ENCODE measurements around the gene PLA2G15. TPM values are rescaled to one million over a fixed set of nuclear protein-coding genes. Genes with fewer than 3 reads are reported as not detected.

The PLA2G15 gene
- polyA plus RNA-seq, 2 donors: 3.9 to 5.2 TPM

DNA sequence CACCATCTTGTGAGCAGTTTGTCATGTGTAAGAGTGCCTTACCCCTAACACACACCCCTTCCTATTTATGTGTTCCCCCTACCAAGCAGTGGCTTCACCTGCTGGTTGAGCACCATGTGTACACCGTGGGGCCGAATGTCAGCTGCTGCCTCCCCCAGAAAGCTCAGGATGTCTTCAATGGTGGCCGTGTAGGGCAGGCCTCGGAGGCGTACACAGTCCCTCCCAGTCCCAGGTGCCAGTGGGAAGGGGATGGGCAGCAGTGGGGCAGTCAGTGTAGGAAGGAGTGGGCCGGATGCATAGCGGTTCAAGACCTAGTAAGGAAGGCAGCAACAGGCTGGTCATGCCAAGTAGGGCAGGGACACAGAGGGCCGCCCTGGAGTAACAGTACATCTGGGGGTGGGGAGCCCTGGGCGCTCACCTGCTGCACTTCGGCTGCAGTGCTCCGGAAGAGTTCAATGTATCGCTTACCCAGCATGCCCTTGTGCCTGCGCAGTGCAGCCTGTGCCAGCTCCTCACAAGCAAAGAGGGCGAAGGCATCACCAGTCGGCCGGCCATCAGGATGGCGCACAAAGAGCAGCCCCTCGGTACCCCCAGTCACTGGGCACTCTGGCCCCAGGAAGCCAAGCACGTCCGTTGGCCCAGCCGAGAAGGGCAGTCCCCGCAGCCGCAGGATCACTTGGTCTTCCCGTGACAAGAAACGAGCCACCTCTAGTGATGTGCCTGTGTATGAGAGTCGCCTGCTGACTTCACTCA is 13.6 kb upstream of the PLA2G15 start:
- 86 to 88% methylated on average over 26 of the region's 26 CpGs for WGBS, 2 donors
- Histone ChIP-seq H3K9me3 (ENCODE audit: control insufficient read depth in 2 of 2, insufficient read depth in 1 of 2, low read depth in 1 of 2, low read length in 1 of 2) (no peaks in the 10 kb centered on the region), H3K4me3 (ENCODE audit: low read depth in 1 of 2, low read length in 2 of 2) (no peak overlapping the region), H3K4me1 (ENCODE audit: control insufficient read depth in 2 of 2, insufficient read depth in 2 of 2, low read length in 1 of 2) (peaks cover 0 to under 1% of the 10 kb centered on the region in 2 donors), H3K27ac (ENCODE audit: low read depth in 2 of 2, low read length in 1 of 2) (no peak overlapping the region), H3K27me3 (ENCODE audit: control insufficient read depth in 1 of 2, insufficient read depth in 2 of 2, low read length in 2 of 2) (no peaks in the 10 kb centered on the region), H3K36me3 (ENCODE audit: control insufficient read depth in 2 of 2, insufficient read depth in 2 of 2, low read length in 1 of 2) (peaks cover 15 to 34% of the 10 kb centered on the region in 2 donors)

DNA sequence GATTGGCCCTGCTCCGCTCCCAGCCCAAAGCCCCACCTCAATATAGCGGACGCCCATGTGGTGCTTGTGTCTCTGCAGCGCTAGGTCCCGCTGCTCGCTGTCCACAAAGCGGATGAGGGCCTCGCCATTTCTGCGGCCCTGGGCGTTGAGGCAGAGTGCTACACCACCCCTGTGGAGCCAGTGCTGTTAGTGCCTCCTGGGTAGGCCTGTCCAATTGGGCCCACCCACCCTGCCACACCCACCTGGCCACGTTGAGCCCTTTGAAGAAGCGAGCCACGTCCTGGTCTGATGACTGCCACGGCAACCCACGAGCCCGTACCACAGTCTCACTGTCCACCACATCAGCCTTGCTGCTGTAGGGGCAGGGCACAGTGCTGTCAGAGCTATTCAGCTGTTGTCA is 12.8 kb upstream of the PLA2G15 start:
- Histone ChIP-seq H3K4me3 (ENCODE audit: low read depth in 1 of 2, low read length in 2 of 2) (no peak overlapping the region), H3K4me1 (ENCODE audit: control insufficient read depth in 2 of 2, insufficient read depth in 2 of 2, low read length in 1 of 2) (peaks cover 0 to 3% of the 10 kb centered on the region in 2 donors), H3K27me3 (ENCODE audit: control insufficient read depth in 1 of 2, insufficient read depth in 2 of 2, low read length in 2 of 2) (no peaks in the 10 kb centered on the region), H3K36me3 (ENCODE audit: control insufficient read depth in 2 of 2, insufficient read depth in 2 of 2, low read length in 1 of 2) (peaks cover 14 to 33% of the 10 kb centered on the region in 2 donors), H3K9me3 (ENCODE audit: control insufficient read depth in 2 of 2, insufficient read depth in 1 of 2, low read depth in 1 of 2, low read length in 1 of 2) (no peaks in the 10 kb centered on the region), H3K27ac (ENCODE audit: low read depth in 2 of 2, low read length in 1 of 2) (no peak overlapping the region)
- 73% methylated on average over 16 of the region's 16 CpGs for WGBS, 2 donors

DNA sequence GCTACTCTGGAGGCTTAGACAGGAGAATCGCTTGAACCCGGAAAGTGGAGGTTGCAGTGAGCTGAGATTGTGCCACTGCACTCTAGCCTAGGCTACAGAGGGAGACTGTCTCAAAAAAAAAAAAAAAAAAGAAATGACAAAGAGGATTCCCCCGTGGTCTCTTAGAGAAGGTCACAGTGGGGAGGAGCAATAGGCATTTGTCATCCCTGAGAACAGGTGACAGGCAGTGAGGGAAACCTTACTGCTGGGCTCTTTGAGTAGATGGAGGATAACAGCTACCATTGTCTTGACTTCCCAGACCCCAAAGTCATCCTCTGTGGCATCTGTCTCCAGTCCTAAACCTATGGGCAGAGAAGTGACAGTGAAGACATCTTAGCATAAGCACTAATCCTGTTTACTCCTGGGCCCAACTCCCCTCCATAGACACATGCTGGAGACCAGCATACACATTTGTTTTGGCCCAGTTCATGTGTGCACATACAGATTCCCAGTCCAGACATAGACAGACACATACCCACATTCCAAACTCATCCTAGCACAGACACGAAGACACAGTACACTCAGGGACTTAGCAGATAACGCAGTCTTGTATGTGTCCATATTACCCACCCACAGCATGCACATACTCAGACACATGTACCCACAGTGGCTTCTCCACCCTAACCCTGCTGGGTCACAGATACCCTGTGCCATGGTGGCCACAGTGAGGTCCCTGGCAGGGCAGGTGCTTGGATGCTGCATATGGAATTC is 11.9 kb upstream of the PLA2G15 start:
- 72 to 73% methylated on average over 5 of the region's 5 CpGs for WGBS, 2 donors
- H3K9me3 ChIP-seq (ENCODE audit: control insufficient read depth in 2 of 2, insufficient read depth in 1 of 2, low read depth in 1 of 2, low read length in 1 of 2): no peaks in the 10 kb centered on the region

DNA sequence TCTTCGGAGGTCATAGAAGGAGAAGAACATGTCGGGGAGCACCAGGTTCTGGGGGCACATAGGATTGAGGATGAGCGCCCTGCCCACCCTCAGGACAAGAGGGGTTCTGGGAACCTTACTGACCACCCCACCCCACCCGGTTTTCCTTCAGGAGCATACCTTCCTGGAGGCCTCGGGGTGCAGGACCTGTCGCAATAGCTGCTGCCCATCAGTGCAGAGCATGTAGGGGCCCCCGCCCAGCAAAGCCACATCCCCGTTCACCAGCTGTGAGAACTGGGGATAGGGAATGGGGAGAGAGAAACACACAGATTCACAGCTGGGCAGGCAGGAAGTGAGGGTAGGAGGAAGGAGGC is 11.4 kb upstream of the PLA2G15 start:
- no peaks in the 10 kb centered on the region for H3K9me3 ChIP-seq (ENCODE audit: control insufficient read depth in 2 of 2, insufficient read depth in 1 of 2, low read depth in 1 of 2, low read length in 1 of 2)
- 49% methylated on average over 8 of the region's 8 CpGs for WGBS, 2 donors
- H3K4me1 ChIP-seq (ENCODE audit: control insufficient read depth in 2 of 2, insufficient read depth in 2 of 2, low read length in 1 of 2): peaks cover 0 to 6% of the 10 kb centered on the region in 2 donors
- H3K4me3 ChIP-seq (ENCODE audit: low read depth in 1 of 2, low read length in 2 of 2): peak overlapping the region; percentile 47 to 61
- peak overlapping the region; percentile 58 to 91 for H3K27ac ChIP-seq (ENCODE audit: low read depth in 2 of 2, low read length in 1 of 2)
- no peaks in the 10 kb centered on the region for H3K27me3 ChIP-seq (ENCODE audit: control insufficient read depth in 1 of 2, insufficient read depth in 2 of 2, low read length in 2 of 2)
- peaks cover 8 to 30% of the 10 kb centered on the region in 2 donors for H3K36me3 ChIP-seq (ENCODE audit: control insufficient read depth in 2 of 2, insufficient read depth in 2 of 2, low read length in 1 of 2)

More for the DNA sequence above, 11.9 kb upstream of the PLA2G15 start:
- Histone ChIP-seq H3K4me3 (ENCODE audit: low read depth in 1 of 2, low read length in 2 of 2) (peak overlapping the region; percentile 47 to 61), H3K4me1 (ENCODE audit: control insufficient read depth in 2 of 2, insufficient read depth in 2 of 2, low read length in 1 of 2) (peaks cover 0 to 6% of the 10 kb centered on the region in 2 donors), H3K36me3 (ENCODE audit: control insufficient read depth in 2 of 2, insufficient read depth in 2 of 2, low read length in 1 of 2) (peaks cover 8 to 32% of the 10 kb centered on the region in 2 donors), H3K27ac (ENCODE audit: low read depth in 2 of 2, low read length in 1 of 2) (peak overlapping the region; percentile 58 to 91), H3K27me3 (ENCODE audit: control insufficient read depth in 1 of 2, insufficient read depth in 2 of 2, low read length in 2 of 2) (no peaks in the 10 kb centered on the region)

DNA sequence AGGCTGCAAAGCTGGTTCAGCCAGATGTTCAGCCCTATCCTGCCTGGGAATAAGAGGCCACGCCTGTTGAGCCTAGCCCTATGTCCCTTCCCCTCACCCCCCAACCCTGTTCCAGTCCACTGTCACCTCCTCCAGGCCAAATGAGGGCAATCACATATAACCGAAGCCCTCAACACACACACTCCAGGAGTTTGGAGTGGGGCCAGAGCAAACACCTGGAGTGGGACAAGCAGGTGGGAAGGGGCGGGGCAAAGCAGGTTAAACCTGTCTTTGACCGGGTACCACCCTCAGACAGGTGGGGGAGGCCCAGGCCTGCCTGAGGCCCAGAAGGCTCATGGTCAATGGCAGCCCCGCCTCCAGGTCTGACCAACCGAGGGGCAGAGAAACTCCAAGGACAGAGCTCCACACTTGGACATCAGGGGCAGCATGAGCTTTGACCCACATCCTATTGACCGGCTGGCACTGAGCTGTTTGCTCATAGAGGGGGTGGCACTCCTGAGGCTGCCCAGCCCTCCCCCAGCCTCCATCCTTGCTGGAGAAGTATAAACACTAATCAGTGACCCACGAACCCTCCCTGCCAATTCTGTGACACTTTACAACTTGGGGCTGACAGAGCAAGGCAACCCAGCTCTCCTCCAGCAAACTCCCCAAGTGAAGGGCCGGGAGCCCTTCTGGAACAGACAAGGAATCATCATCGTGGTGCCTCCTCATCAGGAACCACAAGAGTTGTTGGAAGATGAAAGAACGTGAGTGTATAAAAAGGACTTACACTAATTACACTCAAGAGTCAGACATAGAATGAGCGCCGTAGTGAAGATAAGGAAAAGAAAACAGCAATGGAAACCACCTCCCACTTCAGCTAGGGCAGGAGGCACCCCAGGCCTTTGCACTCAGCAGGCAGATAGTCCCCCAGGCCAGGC is 10.7 kb upstream of the PLA2G15 start:
- WGBS, 2 donors: 32 to 37% methylated on average over 13 of the region's 13 CpGs
- no peaks in the 10 kb centered on the region for H3K27me3 ChIP-seq (ENCODE audit: control insufficient read depth in 1 of 2, insufficient read depth in 2 of 2, low read length in 2 of 2)
- no peaks in the 10 kb centered on the region for H3K9me3 ChIP-seq (ENCODE audit: control insufficient read depth in 2 of 2, insufficient read depth in 1 of 2, low read depth in 1 of 2, low read length in 1 of 2)
- H3K4me3 ChIP-seq (ENCODE audit: low read depth in 1 of 2, low read length in 2 of 2): peak overlapping the region; percentile 61 to 86
- H3K36me3 ChIP-seq (ENCODE audit: control insufficient read depth in 2 of 2, insufficient read depth in 2 of 2, low read length in 1 of 2): peaks cover 8 to 30% of the 10 kb centered on the region in 2 donors
- peaks cover 0 to 6% of the 10 kb centered on the region in 2 donors for H3K4me1 ChIP-seq (ENCODE audit: control insufficient read depth in 2 of 2, insufficient read depth in 2 of 2, low read length in 1 of 2)
- H3K27ac ChIP-seq (ENCODE audit: low read depth in 2 of 2, low read length in 1 of 2): peak overlapping the region; percentile 91 to 98

DNA sequence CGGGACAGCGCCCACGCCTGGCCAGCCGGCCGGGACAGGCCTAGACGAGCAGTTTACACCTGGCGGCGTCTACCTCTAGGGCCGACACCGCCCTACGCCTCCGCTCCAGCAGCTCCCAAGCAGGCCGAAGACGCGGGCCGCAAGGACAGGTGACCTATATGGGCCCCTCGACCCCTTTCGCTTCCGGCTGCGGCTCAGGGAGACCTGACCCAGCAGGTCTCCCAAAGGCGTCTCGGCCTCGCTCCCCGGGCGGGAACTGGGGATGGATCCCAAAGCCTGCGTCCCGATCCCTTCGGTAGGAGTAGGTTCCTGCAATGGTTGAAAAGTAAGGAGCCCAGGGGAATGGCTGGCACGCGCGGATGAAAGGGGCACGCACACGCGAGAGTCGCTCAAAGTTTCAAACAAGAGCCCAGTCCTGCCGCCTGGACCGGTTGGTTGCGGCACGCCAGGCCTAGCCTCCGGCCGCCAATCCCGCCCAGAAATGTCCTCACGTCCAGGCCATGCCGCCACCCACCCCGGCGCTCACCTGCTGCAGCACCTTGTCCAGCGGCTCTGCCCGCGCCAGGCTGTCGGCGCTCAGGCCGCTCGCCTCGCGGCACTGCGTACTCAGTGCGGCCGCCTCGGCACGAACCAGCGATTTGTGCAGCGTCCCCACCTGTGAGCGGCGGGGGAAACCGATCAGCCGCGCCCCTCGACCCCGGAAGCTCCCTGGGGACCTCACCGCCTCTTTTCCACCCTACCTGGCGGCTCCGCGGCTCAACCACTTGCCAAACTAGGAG is 9.9 kb upstream of the PLA2G15 start:
- no peaks in the 10 kb centered on the region for H3K27me3 ChIP-seq (ENCODE audit: control insufficient read depth in 1 of 2, insufficient read depth in 2 of 2, low read length in 2 of 2)
- no peaks in the 10 kb centered on the region for H3K9me3 ChIP-seq (ENCODE audit: control insufficient read depth in 2 of 2, insufficient read depth in 1 of 2, low read depth in 1 of 2, low read length in 1 of 2)
- H3K36me3 ChIP-seq (ENCODE audit: control insufficient read depth in 2 of 2, insufficient read depth in 2 of 2, low read length in 1 of 2): peaks cover 8 to 24% of the 10 kb centered on the region in 2 donors
- H3K4me1 ChIP-seq (ENCODE audit: control insufficient read depth in 2 of 2, insufficient read depth in 2 of 2, low read length in 1 of 2): peaks cover 0 to 11% of the 10 kb centered on the region in 2 donors
- peak overlapping the region; percentile 61 to 86 for H3K4me3 ChIP-seq (ENCODE audit: low read depth in 1 of 2, low read length in 2 of 2)
- WGBS, 2 donors: 28 to 33% methylated on average over 70 to 73 of the region's 73 CpGs
- peak overlapping the region; percentile 91 to 98 for H3K27ac ChIP-seq (ENCODE audit: low read depth in 2 of 2, low read length in 1 of 2)

DNA sequence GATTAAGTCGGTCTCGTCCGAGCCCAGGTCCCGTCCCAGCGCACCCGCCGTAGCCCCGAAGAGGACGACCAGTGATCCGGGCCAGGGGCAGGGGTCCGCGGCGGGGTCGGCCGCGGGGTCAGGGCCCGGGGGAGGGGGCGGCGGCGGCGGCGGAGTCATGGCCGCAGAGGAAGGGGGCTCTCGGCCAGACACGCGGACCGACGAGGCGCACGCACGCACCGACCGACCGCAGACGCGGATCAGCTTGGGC is 9.4 kb upstream of the PLA2G15 start, which contains the start of gene ESRP2:
TSS of gene ESRP2 (minus strand) at position 241 of the 250 bp plus-strand sequence. CDS start at position 159, 82 bp downstream.
- 4 to 7% methylated on average over 22 to 36 of the region's 36 CpGs for WGBS, 2 donors
- H3K4me1 ChIP-seq (ENCODE audit: control insufficient read depth in 2 of 2, insufficient read depth in 2 of 2, low read length in 1 of 2): peaks cover 0 to 11% of the 10 kb centered on the region in 2 donors

DNA sequence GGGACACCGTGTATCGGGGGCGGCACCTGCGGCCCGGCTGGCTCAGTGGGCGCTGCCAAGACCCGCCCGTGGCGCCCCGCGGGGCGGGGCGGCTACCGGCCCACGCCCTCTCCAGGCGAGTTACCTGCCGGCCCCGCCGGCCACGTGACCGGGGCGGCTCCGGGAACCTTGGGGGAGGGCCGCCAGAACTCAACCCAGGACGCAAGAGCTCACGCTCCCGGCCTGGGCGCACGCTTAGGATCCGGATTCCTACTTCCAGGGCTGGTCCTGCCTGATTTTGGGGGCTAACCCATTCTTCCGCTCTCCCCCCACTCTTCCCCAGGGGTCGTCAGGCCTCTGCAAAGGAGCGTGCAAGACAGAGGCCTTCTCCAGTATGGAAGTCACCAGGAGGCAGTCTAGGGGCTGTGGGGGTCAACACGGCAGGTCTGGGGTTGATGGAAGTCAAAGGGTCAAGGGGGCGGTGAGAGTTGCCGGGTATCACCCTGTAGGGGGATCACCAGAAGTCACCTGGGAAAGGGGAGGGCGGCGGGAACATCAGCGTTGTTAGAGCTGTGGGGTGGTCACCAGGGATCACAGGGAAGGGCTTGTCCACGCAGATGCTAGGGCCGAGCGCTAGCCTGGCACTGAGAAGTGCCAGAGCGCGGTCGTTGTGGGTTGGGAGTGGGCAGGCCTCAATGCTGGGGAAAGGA is 8.9 kb upstream of the PLA2G15 start:
- no peaks in the 10 kb centered on the region for H3K9me3 ChIP-seq (ENCODE audit: control insufficient read depth in 2 of 2, insufficient read depth in 1 of 2, low read depth in 1 of 2, low read length in 1 of 2)
- H3K27ac ChIP-seq (ENCODE audit: low read depth in 2 of 2, low read length in 1 of 2): peak overlapping the region; percentile 91 to 98
- 9% methylated on average over 38 to 45 of the region's 45 CpGs for WGBS, 2 donors
- H3K4me1 ChIP-seq (ENCODE audit: control insufficient read depth in 2 of 2, insufficient read depth in 2 of 2, low read length in 1 of 2): peaks cover 0 to 11% of the 10 kb centered on the region in 2 donors
- H3K36me3 ChIP-seq (ENCODE audit: control insufficient read depth in 2 of 2, insufficient read depth in 2 of 2, low read length in 1 of 2): peaks cover 8 to 14% of the 10 kb centered on the region in 2 donors
- no peaks in the 10 kb centered on the region for H3K27me3 ChIP-seq (ENCODE audit: control insufficient read depth in 1 of 2, insufficient read depth in 2 of 2, low read length in 2 of 2)
- H3K4me3 ChIP-seq (ENCODE audit: low read depth in 1 of 2, low read length in 2 of 2): peak overlapping the region; percentile 61 to 86

More for the DNA sequence above, 9.4 kb upstream of the PLA2G15 start, which contains the start of gene ESRP2:
- Histone ChIP-seq H3K9me3 (ENCODE audit: control insufficient read depth in 2 of 2, insufficient read depth in 1 of 2, low read depth in 1 of 2, low read length in 1 of 2) (no peaks in the 10 kb centered on the region), H3K27me3 (ENCODE audit: control insufficient read depth in 1 of 2, insufficient read depth in 2 of 2, low read length in 2 of 2) (no peaks in the 10 kb centered on the region), H3K36me3 (ENCODE audit: control insufficient read depth in 2 of 2, insufficient read depth in 2 of 2, low read length in 1 of 2) (peaks cover 8 to 19% of the 10 kb centered on the region in 2 donors), H3K27ac (ENCODE audit: low read depth in 2 of 2, low read length in 1 of 2) (peak within 1 kb of the TSS; percentile 91 to 98), H3K4me3 (ENCODE audit: low read depth in 1 of 2, low read length in 2 of 2) (peak within 1 kb of the TSS; percentile 61 to 86)

Data from esophagus (tissue), 2 donors.